ENCODE results near the gene SHLD2.
"Not testable (repeated sequence)": the region's sequence is repeated elsewhere in the genome, so short reads cannot be mapped to it uniquely, and the experiment has no call there.

DNA sequence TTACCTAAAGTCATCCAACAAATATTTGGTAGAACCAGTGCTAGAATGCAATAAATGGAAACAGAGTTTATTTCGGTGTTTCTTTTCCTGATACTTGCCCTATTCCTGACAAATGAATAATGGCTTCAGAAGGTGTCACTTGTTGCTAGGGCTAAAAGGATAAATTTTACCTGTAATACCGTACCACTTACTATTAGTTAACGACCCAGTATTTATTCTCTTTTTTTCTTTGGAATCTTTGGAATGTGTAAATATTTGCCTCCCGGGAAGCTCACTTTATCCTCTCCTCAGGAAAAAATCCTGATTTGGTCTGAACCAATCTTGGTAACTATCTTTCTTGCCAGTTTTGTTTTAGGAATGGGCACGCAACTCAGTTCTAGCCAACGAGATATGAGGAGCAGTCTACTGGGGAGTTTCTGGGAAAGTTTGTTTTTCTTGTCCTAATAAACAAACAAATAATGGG is 144.4 kb downstream of the SHLD2 start:
- TF ChIP-seq, protein P1, sequence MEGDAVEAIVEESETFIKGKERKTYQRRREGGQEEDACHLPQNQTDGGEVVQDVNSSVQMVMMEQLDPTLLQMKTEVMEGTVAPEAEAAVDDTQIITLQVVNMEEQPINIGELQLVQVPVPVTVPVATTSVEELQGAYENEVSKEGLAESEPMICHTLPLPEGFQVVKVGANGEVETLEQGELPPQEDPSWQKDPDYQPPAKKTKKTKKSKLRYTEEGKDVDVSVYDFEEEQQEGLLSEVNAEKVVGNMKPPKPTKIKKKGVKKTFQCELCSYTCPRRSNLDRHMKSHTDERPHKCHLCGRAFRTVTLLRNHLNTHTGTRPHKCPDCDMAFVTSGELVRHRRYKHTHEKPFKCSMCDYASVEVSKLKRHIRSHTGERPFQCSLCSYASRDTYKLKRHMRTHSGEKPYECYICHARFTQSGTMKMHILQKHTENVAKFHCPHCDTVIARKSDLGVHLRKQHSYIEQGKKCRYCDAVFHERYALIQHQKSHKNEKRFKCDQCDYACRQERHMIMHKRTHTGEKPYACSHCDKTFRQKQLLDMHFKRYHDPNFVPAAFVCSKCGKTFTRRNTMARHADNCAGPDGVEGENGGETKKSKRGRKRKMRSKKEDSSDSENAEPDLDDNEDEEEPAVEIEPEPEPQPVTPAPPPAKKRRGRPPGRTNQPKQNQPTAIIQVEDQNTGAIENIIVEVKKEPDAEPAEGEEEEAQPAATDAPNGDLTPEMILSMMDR (conservative IDR thresholded peaks at IDR 0.05; ENCODE audit: low read length) = not testable (repeated sequence)
- TF ChIP-seq EZH2phosphoT487 (IDR thresholded peaks at IDR 0.05; ENCODE audit: borderline replicate concordance) = not testable (repeated sequence)
